Neural cell (in vitro differentiated cells): ENCODE results near the gene IGF1R.

Experiments
- CTCF ChIP-seq: fragments of 450-650 bp; IDR thresholded peaks from 2 replicates; pipeline ENCODE4 v1.5.1; 2014; ENCODE audit warnings: antibody characterized with exemption, mild to moderate bottlenecking, moderate library complexity; ENCODE audit not compliant: poor library complexity, severe bottlenecking
- EP300 ChIP-seq: fragments of 450-650 bp; conservative IDR thresholded peaks from 2 replicates; pipeline ENCODE4 v1.6.1; 2014; ENCODE audit warnings: antibody characterized with exemption, mild to moderate bottlenecking, moderate library complexity; ENCODE audit not compliant: poor library complexity, severe bottlenecking
- EZH2 ChIP-seq: fragments of 200-600, 300-800 bp; shearing (Covaris generic), sonication (generic); IDR thresholded peaks from 2 replicates; pipeline ENCODE4 v1.6.1; 2014; ENCODE audit warnings: antibody characterized with exemption, low read length, borderline replicate concordance, mild to moderate bottlenecking; ENCODE audit not compliant: insufficient read depth, poor library complexity, severe bottlenecking
- POLR2AphosphoS5 ChIP-seq: IDR thresholded peaks from 2 replicates; pipeline ENCODE4 v1.6.1; 2012
- SMC3 ChIP-seq: fragments of 450-650 bp; conservative IDR thresholded peaks from 2 replicates; pipeline ENCODE4 v1.6.1; 2014; ENCODE audit warnings: antibody characterized with exemption, mild to moderate bottlenecking, moderate library complexity; ENCODE audit not compliant: poor library complexity

GRCh38 chr15:98609144-98609852 is 39.0 kb upstream of the IGF1R start:
- TF ChIP-seq POLR2AphosphoS5 (no peak), SMC3 (no peak), EZH2 (no peak), EP300 (no peak), CTCF (no peak)
